Right cardiac atrium (tissue), 5 donors: ENCODE results near the gene CIDEB. TPM values are rescaled to one million over a fixed set of nuclear protein-coding genes. Genes with fewer than 3 reads are reported as not detected.

Experiments used
- ATAC-seq, 2 donors: fragments of 200-7000 bp; cut with Tn5 transposase; one replicate each; pipeline versions ENCODE4 v1.8.0 to v1.9.1; 2020; ENCODE audit warnings: moderate library complexity in 2 of 2, mild to moderate bottlenecking in 1 of 2
- DNase-seq, 3 donors: peaks; one replicate each; pipeline ENCODE4 v3.0.0-alpha.2; 2020
- H3K27ac ChIP-seq: one replicate; pipeline ENCODE4 v1.5.1; 2013; ENCODE audit warnings: mild to moderate bottlenecking, low read length, control low read depth, moderate library complexity
- H3K27me3 ChIP-seq: one replicate; pipeline ENCODE4 v1.6.1; 2013; ENCODE audit not compliant: control insufficient read depth, insufficient read depth
- H3K4me1 ChIP-seq: one replicate; pipeline ENCODE4 v1.6.1; 2013; ENCODE audit warnings: low read length; ENCODE audit not compliant: control insufficient read depth, insufficient read depth
- H3K4me3 ChIP-seq: one replicate; pipeline ENCODE4 v1.5.1; 2013; ENCODE audit warnings: low read length, control low read depth
- H3K9me3 ChIP-seq: one replicate; pipeline ENCODE4 v1.6.1; 2013; ENCODE audit warnings: low read length; ENCODE audit not compliant: control insufficient read depth
- WGBS: extraction: QIAGEN DNeasy Blood & Tissue Kit; methylation state at CpG from one replicate; pipeline ENCODE4 v1.1.7; 2013; 5-methylcytosine and 5-hydroxymethylcytosine counted together
- intact Hi-C, 4 donors: fragments of 100-400 bp; cut with DNase I; formaldehyde crosslinking; loops; one replicate each; pipeline versions ENCODE4 v1.11.0 to v1.14.0; 2022 to 2023
- polyA plus RNA-seq: library from polyadenylated mRNA; stranded (reverse); fragments of 200-250 nt; gene quantifications from one replicate; pipeline ENCODE4 v1.2.3, GENCODE V29; 2013
- total RNA-seq, 4 donors: library from RNA; stranded (reverse); fragmentation: NEBNext Ultra II Directional; extraction: Animal tissue kit (Norgen Biotek cat#: 25700); gene quantifications; one replicate each; pipeline ENCODE4 v1.2.1, GENCODE V29; 2021
- donor health status: healthy with polysubstance abuse.
- donor health status: DM: no; HTN: yes; CAD: no.
- donor health status: DM: no; HTN: no; CAD: no.
- donor health status: DM: no; HTN: yes; CAD: no; lungs with severe emphysema.
- donor health status: DM: yes; HTN: yes; CAD: no.

The CIDEB gene
- total and polyA plus RNA-seq, 5 donors = 3.6 to 8.5 (median 6.0) TPM

DNA sequence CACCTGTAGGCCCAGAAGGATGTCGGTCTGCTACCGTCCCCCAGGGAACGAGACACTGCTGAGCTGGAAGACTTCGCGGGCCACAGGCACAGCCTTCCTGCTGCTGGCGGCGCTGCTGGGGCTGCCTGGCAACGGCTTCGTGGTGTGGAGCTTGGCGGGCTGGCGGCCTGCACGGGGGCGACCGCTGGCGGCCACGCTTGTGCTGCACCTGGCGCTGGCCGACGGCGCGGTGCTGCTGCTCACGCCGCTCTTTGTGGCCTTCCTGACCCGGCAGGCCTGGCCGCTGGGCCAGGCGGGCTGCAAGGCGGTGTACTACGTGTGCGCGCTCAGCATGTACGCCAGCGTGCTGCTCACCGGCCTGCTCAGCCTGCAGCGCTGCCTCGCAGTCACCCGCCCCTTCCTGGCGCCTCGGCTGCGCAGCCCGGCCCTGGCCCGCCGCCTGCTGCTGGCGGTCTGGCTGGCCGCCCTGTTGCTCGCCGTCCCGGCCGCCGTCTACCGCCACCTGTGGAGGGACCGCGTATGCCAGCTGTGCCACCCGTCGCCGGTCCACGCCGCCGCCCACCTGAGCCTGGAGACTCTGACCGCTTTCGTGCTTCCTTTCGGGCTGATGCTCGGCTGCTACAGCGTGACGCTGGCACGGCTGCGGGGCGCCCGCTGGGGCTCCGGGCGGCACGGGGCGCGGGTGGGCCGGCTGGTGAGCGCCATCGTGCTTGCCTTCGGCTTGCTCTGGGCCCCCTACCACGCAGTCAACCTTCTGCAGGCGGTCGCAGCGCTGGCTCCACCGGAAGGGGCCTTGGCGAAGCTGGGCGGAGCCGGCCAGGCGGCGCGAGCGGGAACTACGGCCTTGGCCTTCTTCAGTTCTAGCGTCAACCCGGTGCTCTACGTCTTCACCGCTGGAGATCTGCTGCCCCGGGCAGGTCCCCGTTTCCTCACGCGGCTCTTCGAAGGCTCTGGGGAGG is 3.1 kb upstream of the CIDEB start, which contains the start of gene LTB4R:
TSS of gene LTB4R (plus strand) at position 857 of the 959 bp plus-strand sequence. CDS start 4,150 bp downstream, outside the sequence.
- intact Hi-C loops = no loop called here
- ATAC-seq (peak; percentile 85 to 87), DNase-seq (peak; percentile 81 to 92 (median 92))
- Histone ChIP-seq H3K27me3 (no peaks in the 10 kb centered on the region), H3K27ac (peak within 1 kb of the TSS; percentile 10), H3K9me3 (no peaks in the 10 kb centered on the region), H3K4me1 (peaks cover 6% of the 10 kb centered on the region), H3K4me3 (peak within 1 kb of the TSS; percentile 45)
- 7% methylated on average over 99 of the region's 99 CpGs for WGBS

DNA sequence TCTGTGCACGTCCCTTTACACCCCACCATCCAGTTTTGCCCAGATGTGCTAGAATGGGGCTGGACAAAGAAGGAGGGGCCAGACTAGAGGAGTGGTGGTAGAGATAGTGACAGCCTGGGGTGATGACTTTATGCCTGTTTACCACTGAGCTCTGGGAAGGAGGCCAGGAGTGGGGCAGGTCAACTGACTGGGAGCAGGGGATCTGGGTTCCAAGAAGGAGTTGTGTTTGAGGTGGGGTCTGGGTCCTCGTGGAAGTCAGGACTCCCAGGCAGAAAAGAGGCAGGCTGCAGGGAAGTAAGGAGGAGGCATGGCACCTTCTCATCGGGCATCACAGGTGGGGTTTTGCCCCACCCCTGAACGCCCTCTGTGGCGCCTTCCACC is 2.5 kb upstream of the CIDEB start:
- H3K4me3 ChIP-seq = peak overlapping the region; percentile 45
- DNase-seq = peak in 1 of 3 donors; percentile 58
- peak overlapping the region; percentile 10 for H3K27ac ChIP-seq
- no peaks in the 10 kb centered on the region for H3K9me3 ChIP-seq
- WGBS = 18% methylated on average over 5 of the region's 5 CpGs
- no peaks in the 10 kb centered on the region for H3K27me3 ChIP-seq
- intact Hi-C loops = no loop called here
- no peak for ATAC-seq
- H3K4me1 ChIP-seq = peaks cover 6% of the 10 kb centered on the region

DNA sequence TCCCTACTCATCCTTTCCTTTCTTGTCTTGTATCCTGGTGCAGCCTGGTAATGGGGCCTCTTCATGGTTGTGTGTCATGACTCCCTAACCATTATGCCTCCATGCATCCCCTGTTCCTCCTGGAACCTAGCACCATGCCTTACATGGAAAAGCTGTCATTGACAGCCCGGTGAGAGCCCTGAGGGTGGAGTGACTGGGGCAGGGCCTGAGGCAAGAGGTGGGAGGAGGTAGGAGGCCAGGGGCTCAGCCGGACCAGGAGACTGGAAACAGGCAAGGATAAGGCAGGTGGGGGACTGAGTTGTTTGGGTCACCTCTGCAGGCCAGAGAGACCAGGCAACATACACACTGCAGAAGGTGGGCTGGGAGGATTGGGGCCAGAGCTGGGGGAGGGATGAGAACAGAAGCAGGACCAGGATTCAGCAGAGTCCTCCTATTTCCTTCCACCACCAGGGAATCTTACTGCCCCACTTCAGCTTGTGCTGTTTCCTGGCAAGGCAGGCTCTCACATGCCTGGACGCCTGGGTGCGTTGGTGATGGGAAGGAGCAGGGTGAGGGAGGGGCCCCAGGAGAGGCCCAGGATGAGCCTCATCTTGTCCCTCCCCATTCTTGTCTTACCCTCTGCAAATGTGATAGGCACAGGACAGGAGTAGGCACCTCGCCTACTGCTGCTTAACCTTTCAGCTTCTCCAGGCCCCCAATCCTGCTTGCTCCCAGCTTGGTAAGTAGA is 1.9 kb upstream of the CIDEB start, which contains the start of gene LTB4R2:
TSS of gene LTB4R2 (plus strand) at position 603 of the 727 bp plus-strand sequence. CDS start 525 bp downstream, outside the sequence.
- intact Hi-C loops = no loop called here
- ATAC-seq (no peak), DNase-seq (peak in 1 of 3 donors; percentile 48)
- Histone ChIP-seq H3K27ac (peak within 1 kb of the TSS; percentile 10), H3K9me3 (no peaks in the 10 kb centered on the region), H3K4me1 (peaks cover 6% of the 10 kb centered on the region), H3K4me3 (peak within 1 kb of the TSS; percentile 45), H3K27me3 (no peaks in the 10 kb centered on the region)
- 63% methylated on average over 5 of the region's 5 CpGs for WGBS

DNA sequence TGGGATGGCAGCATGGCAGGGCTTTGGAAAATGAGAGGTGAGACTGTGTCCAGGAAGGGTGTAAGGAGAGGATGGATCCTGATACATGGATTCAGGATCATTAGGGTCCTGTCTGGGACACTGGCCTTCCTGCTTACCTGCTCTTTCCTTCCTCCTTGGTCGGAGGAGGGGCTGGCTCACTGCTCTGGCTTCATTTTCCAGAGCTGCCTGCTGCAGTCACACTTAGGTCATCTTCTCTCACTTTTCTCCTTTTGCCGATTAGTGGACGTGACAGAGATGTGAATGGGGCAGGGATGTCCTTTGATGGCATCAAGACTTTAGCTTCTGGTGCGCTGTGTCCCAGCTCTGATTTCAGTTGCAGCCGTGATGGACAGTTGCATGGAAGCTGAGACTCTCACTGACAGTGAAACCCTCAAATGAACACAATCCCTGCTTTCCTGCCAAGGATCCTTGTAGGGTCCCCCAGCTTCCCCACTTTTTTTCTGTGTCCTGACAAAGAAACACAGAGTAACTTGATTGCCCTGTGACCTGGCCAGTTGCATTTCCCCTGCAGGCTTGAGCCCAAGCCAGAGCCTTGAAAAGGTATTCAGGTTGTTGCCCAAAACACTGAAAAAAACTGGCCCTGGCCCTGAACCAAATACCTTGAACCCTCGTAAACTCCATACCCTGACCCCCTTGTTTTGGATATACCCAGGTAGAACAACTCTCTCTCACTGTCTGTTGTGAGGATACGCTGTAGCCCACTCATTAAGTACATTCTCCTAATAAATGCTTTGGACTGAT is 756 bp upstream of the CIDEB start:
- Histone ChIP-seq H3K27me3 (no peaks in the 10 kb centered on the region), H3K9me3 (no peaks in the 10 kb centered on the region), H3K4me3 (no peak overlapping the region), H3K27ac (no peak overlapping the region), H3K4me1 (peaks cover 6% of the 10 kb centered on the region)
- intact Hi-C loops = no loop called here
- WGBS = 75% methylated on average over 7 of the region's 7 CpGs
- ATAC-seq (no peak), DNase-seq (peak in 1 of 3 donors; percentile 9)

DNA sequence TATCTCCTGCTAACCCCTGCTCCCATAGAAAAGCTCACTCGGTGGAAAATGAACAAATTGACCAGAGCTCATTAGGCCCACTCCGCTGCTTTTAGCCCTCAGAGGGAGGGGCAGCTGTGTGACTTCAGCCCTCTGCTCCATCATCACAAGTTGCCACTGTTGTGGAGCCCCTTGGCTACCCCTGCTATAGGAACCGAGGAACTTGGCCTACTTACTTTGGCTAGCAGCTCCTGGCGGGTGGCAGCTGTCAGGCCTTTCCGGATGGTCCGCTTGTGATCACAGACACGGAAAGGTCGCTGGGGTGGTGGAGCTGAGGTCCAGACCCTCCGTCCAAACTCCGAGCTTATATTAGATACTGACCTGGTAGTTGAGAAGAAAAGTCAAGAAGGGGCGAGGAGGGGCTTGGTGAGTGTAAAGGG is 612 bp downstream of the CIDEB start:
- ATAC-seq = no peak
- H3K27me3 ChIP-seq = no peaks in the 10 kb centered on the region
- peak in 1 of 3 donors; percentile 44 for DNase-seq
- H3K4me1 ChIP-seq = peaks cover 6% of the 10 kb centered on the region
- intact Hi-C loops = no loop called here
- WGBS = 81% methylated on average over 11 of the region's 11 CpGs
- H3K27ac ChIP-seq = no peak overlapping the region
- no peak overlapping the region for H3K4me3 ChIP-seq
- H3K9me3 ChIP-seq = no peaks in the 10 kb centered on the region

DNA sequence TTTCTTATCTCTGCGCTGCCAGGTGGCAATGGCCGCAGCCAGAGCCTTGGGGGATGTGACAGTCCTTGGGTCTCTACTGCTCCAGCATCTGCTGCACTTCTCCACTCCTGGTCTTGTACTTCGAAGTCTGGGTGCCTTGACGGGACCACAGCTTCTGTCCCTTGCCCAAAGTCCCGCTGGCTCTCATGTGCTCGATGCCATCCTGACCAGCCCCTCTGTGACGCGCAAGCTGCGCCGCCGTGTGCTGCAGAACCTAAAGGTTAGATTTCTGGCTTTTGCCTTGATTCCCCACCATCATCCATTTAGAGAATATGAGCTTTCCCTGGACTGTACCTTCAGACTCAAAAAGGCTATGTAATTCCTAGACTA is 3.8 kb downstream of the CIDEB start:
- DNase-seq = peak in 1 of 3 donors; percentile 17
- Histone ChIP-seq H3K9me3 (no peaks in the 10 kb centered on the region), H3K27ac (no peak overlapping the region), H3K27me3 (no peaks in the 10 kb centered on the region), H3K4me1 (peaks cover 7% of the 10 kb centered on the region), H3K4me3 (no peak overlapping the region)
- no peak for ATAC-seq
- intact Hi-C loops = no loop called here
- WGBS = 96% methylated on average over 11 of the region's 11 CpGs

DNA sequence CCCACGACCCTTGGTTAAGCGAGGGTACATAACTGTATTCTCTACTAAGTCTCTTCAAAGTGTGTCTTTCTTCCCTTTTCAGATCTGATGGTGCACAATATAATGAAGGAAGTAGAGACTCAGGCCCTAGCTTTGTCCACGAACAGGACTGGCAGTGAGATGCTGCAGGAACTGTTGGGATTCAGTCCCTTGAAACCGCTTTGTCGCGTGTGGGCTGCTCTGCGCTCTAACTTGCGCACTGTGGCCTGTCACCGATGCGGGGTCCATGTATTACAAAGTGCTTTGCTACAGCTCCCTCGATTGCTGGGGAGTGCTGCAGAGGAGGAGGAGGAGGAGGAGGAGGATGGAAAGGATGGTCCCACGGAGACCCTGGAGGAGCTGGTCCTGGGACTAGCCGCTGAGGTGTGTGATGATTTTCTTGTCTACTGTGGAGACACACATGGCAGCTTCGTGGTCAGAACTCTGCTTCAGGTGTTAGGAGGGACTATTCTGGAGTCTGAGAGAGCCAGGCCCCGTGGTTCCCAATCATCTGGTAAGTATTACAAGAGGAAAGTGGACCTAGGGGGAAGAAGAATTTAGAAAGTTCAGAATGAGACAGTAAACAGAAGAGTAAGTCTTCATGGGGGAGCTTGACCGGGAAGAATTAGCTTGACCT is 7.3 kb downstream of the CIDEB start:
- Histone ChIP-seq H3K27me3 (no peaks in the 10 kb centered on the region), H3K4me1 (peaks cover 10% of the 10 kb centered on the region), H3K27ac (no peak overlapping the region), H3K9me3 (no peaks in the 10 kb centered on the region), H3K4me3 (peak overlapping the region; percentile 87)
- peak in 1 of 3 donors; percentile 5 for DNase-seq
- ATAC-seq = no peak
- intact Hi-C loops = no loop called here
- WGBS = 27% methylated on average over 16 of the region's 16 CpGs

DNA sequence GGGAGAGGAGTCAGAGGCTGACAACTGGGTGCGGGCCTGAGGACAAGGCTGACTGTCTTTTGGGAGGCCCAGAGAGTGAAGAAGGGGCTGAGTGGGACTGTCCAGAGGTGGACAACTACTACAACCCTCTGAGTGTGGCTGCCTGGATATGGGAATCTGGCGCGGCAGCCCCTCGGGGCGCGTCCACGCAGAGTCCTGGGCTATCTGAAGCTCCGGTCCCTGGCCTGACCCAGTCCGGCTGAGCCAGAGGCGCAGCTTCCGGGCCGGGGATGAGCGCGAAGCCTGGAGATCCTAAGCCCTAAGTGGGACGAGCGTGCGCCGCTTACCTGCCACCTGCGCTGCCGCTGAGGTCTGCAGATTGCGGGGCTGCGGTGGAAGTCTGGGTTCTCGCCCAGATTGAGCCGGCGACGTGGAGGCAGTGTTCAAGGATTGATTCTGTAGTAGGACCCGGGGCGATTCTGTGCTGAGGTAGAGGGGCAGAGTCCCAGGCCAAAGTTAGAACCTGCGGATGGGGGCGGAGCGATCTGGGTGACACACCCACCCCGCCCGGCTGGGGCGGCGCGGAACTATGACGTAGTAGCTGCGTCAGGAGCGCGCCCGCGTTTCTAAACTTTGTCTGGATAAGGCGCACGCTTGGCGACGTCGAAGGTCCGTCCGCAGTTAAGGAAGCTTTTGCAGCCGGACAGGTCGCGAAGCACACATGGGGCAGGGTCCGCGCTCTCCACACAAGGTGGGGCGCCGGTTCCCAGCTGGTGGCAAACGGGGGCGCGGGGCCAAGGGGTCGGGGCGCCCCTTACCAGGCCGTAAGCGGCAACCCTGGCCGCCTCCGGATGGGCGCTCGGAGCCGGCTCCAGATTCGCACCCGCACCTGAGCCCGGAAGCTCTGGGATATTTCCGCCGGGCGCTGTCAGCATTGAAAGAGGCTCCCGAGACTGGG is 8.3 kb downstream of the CIDEB start, which contains the start of the genes DHRS1 and NOP9:
TSS of gene DHRS1 (minus strand) at position 526 of the 937 bp plus-strand sequence. CDS start 674 bp downstream, outside the sequence.
TSS of gene NOP9 (plus strand) at position 596 of the 937 bp plus-strand sequence. CDS start at position 701, 105 bp downstream.
- H3K27ac ChIP-seq = peak within 1 kb of the TSS; percentile 1
- H3K27me3 ChIP-seq = no peaks in the 10 kb centered on the region
- peak within 1 kb of the TSS; percentile 87 for H3K4me3 ChIP-seq
- WGBS = under 1% methylated on average over 75 of the region's 75 CpGs
- ATAC-seq = peak; percentile 91 to 92
- peak; percentile 91 to 97 (median 96) for DNase-seq
- H3K4me1 ChIP-seq = peaks cover 10% of the 10 kb centered on the region
- intact Hi-C loops = loop anchor here in 3 of 4 donors (5.0 to 10.0 kb wide), 3 partner anchors 52 to 57 kb away; partner anchors contain the start of gene TINF2 (in 2 of the 3)
- H3K9me3 ChIP-seq = no peaks in the 10 kb centered on the region

DNA sequence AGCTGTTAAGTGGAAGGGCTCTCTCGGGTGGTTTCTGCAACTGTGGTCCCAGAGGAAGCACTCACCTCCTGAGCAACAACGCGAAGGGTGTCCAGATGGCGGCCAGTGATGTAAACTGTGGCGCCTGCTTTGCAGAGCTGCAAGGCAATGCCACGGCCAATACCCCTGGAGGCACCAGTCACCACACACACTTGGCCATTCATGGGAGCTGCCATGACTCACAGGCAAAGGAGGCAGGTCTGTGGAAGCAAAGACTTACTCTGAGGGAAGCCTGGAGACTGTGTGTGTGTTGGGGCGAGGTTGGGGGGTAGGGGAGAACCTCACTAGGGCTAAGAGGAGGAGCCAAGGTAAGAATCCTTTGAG is 8.9 kb downstream of the CIDEB start:
- 52% methylated on average over 7 of the region's 7 CpGs for WGBS
- intact Hi-C loops = loop anchor here in 3 of 4 donors (5.0 to 10.0 kb wide), 3 partner anchors 52 to 57 kb away; partner anchors contain the start of gene TINF2 (in 2 of the 3)
- ATAC-seq = peak in 1 of 2 donors; percentile 5
- peak in 1 of 3 donors; percentile 41 for DNase-seq
- Histone ChIP-seq H3K27ac (no peak overlapping the region), H3K9me3 (no peaks in the 10 kb centered on the region), H3K27me3 (no peaks in the 10 kb centered on the region), H3K4me1 (peaks cover 10% of the 10 kb centered on the region), H3K4me3 (peak overlapping the region; percentile 87)
